Omental fat pad (tissue), 4 donors: ENCODE data around the gene EPC2. TPM values are rescaled to one million over a fixed set of nuclear protein-coding genes. Genes with fewer than 3 reads are reported as not detected.

ENCODE experiments used
- ATAC-seq: fragments of 150-250 bp; one replicate; pipeline ENCODE4 v1.9.1; 2016; ENCODE audit warnings: mild to moderate bottlenecking, moderate library complexity; ENCODE audit not compliant: low FRiP score
- DNase-seq: peaks from one replicate; pipeline ENCODE4 v3.0.0-alpha.2; 2019; ENCODE audit warnings: low spot score
- total RNA-seq, 4 donors: library from RNA; depleted of rRNA; stranded (reverse); fragments of >200 nt; gene quantifications; one replicate each; pipeline ENCODE4 v1.1.0, GENCODE V29; 2016
- TF ChIP-seq, protein P1 (sequence below), 3 donors: fragments of 450-650 bp; IDR thresholded peaks; one replicate each; pipeline ENCODE4 v1.5.1; 2016 to 2017; ENCODE audit warnings: antibody characterized with exemption in 3 of 3, mild to moderate bottlenecking in 3 of 3, moderate library complexity in 2 of 3

EPC2 gene
- total RNA-seq, 4 donors from 2014 or later: 23.2 to 36.9 (median 28.7) TPM

DNA sequence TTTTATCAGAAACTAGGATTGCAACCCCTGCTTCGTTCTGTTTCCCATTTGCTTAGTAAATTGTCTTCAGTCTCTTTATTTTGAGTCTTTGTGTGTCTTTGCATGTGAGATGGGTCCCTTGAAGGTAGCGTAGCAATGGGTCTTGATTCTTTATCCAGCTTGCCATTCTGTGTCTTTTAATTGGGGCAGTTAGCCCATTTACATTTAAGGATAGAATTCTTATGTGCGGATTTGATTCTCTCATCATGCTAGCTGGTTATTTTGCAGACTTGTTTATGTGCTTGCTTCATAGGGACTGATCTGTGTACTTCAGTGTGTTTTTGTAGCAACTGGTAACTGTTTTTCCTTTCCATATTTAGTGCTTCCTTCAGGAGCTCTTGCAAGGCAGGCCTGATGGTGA, 73.5 kb downstream of the EPC2 start:
- no peak for ATAC-seq
- TF ChIP-seq, protein P1, sequence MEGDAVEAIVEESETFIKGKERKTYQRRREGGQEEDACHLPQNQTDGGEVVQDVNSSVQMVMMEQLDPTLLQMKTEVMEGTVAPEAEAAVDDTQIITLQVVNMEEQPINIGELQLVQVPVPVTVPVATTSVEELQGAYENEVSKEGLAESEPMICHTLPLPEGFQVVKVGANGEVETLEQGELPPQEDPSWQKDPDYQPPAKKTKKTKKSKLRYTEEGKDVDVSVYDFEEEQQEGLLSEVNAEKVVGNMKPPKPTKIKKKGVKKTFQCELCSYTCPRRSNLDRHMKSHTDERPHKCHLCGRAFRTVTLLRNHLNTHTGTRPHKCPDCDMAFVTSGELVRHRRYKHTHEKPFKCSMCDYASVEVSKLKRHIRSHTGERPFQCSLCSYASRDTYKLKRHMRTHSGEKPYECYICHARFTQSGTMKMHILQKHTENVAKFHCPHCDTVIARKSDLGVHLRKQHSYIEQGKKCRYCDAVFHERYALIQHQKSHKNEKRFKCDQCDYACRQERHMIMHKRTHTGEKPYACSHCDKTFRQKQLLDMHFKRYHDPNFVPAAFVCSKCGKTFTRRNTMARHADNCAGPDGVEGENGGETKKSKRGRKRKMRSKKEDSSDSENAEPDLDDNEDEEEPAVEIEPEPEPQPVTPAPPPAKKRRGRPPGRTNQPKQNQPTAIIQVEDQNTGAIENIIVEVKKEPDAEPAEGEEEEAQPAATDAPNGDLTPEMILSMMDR (IDR thresholded peaks at IDR 0.05): no peak
- DNase-seq: no peak

DNA sequence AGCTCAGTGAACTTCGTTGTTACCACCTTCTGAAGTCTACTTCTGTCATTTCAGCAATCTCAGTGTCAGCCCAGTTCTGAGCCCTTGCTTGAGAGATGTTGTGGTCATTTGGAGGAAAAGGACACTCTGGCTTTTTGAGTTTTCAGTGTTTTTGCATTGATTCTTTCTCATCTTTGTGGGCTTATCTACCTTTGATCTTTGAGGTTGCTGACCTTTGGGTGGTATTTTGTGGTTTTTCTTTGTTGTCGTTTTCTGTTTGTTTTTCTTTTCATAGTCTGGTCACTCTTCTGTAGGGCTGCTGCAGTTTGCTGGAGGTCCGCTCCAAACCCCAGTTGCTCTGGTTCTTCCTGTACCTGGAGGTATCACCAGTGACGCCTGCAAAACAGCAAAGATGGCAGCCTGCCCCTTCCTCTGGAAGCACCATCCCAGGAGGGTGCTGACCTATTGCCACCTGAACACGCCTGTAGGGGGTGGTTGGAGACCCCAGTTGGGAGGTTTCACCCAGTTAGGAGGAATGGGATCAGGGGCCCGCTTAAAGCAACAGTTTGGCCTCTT, 74.7 kb downstream of the EPC2 start:
- TF ChIP-seq, protein P1 (IDR thresholded peaks at IDR 0.05): no peak
- DNase-seq (no peak), ATAC-seq (no peak)

- no peak for ATAC-seq
- no peak for DNase-seq
- TF ChIP-seq, protein P1 (IDR thresholded peaks at IDR 0.05): no peak
These were observed 75.4 kb downstream of the EPC2 start for GRCh38 chr2:148719941-148720436.

DNA sequence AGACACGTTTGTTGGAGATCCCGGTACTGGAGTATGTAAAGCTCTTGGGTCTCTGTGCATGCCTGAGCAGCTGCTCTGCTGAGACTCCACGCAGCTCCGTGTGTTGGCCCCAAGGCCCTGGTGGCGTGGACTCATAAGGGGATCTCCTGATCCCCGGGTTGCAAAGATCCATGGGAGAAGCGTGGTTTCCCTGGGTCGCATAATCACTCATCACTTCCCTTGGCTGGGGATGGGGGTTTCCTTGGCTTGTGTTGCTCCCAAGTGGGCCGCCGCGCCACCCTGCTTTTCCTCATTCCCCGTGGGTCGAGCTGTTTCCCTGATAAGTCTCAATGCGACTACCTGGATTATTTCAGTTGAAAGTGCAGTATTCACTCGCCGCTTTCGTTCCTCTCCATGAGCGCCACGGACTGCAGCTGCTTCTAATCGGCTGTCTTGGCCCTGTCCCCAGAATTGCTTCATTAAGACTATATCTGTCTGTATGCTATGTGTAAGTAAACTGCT, 76.0 kb downstream of the EPC2 start:
- DNase-seq (no peak), ATAC-seq (no peak)
- TF ChIP-seq, protein P1 (IDR thresholded peaks at IDR 0.05): no peak

GRCh38 chr2:148721520-148721931, 77.0 kb downstream of the EPC2 start:
- DNase-seq (no peak), ATAC-seq (no peak)
- TF ChIP-seq, protein P1 (IDR thresholded peaks at IDR 0.05): no peak

DNA sequence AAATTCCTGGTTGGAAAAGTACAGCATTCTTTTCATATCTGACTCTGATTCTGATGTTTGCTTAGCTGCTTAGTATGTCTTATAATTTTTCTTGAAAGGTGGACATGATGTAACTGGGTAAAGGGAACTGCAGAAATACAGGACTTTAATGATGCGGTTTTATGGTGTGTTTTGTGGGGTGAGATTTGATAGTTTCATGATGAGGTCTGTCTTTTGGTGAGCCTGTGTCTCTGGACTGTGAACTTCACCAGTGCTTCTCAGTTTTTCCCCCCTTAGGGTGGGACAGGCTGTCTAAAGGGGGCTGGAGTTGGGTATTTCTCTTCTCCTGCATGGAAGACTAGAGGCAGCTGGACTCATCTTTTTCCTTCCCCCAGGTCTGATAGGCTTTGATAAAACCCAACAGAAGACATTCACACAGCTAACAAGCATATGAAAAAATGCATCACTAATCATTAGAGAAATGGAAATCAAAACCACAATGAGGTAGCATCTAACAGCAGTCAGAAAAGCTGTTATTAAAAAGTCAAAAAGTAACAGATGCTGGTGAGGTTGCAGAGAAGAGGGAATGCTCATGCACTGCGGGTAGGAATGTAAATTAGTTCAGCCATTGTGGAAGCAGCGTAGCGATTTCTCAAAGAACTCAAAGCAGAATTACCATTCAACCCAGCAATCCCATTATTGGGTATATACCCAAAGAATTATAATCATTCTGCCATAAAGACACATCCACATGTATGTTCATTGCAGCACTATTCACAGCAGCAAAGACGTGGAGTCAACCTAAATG, 77.6 kb downstream of the EPC2 start:
- TF ChIP-seq, protein P1 (IDR thresholded peaks at IDR 0.05): no peak
- no peak for DNase-seq
- ATAC-seq: no peak
